Neural progenitor cell (in vitro differentiated cells): ENCODE results near the gene SPIRE1. TPM values are rescaled to one million over a fixed set of nuclear protein-coding genes. Genes with fewer than 3 reads are reported as not detected.

Experiments
- DNase-seq: peaks from one replicate; pipeline ENCODE4 v3.0.0-alpha.2; 2016; ENCODE audit warnings: low spot score
- H2AFZ ChIP-seq: fragments of 200-600 bp; sonication (generic); replicated peaks from 2 replicates; pipeline ENCODE4 v1.6.1; 2016; ENCODE audit warnings: antibody characterized with exemption
- H3F3A ChIP-seq: fragments of 200-600 bp; sonication (generic); 2 replicates; pipeline ENCODE4 v1.6.1; 2016; ENCODE audit warnings: antibody characterized with exemption, low read depth
- H3K27ac ChIP-seq: fragments of 200-600 bp; sonication (generic); 2 replicates; pipeline ENCODE4 v1.5.1; 2016; ENCODE audit warnings: mild to moderate bottlenecking
- H3K27me3 ChIP-seq: fragments of 200-600 bp; sonication (generic); 2 replicates; pipeline ENCODE4 v1.6.1; 2016; ENCODE audit warnings: mild to moderate bottlenecking, moderate library complexity
- H3K36me3 ChIP-seq: fragments of 200-600 bp; sonication (generic); 2 replicates; pipeline ENCODE4 v1.5.1; 2016
- H3K4me1 ChIP-seq: fragments of 200-600 bp; sonication (generic); 2 replicates; pipeline ENCODE4 v1.6.1; 2016; ENCODE audit warnings: mixed run types
- H3K4me2 ChIP-seq: fragments of 200-600 bp; sonication (generic); 2 replicates; pipeline ENCODE4 v1.6.1; 2016
- H3K4me3 ChIP-seq: fragments of 200-600 bp; sonication (generic); 2 replicates; pipeline ENCODE4 v1.5.1; 2016
- H3K79me2 ChIP-seq: fragments of 200-600 bp; sonication (generic); 2 replicates; pipeline ENCODE4 v1.6.1; 2016; ENCODE audit warnings: low read depth
- H3K9ac ChIP-seq: fragments of 200-600 bp; sonication (generic); 2 replicates; pipeline ENCODE4 v1.6.1; 2016
- H3K9me3 ChIP-seq: fragments of 200-600 bp; sonication (generic); 2 replicates; pipeline ENCODE4 v1.5.1; 2016; ENCODE audit warnings: low read depth
- H4K20me1 ChIP-seq: fragments of 200-600 bp; sonication (generic); 2 replicates; pipeline ENCODE4 v1.6.1; 2016; ENCODE audit warnings: low read depth
- H3K27ac Mint-ChIP-seq: 3 replicates; pipeline ENCODE4 v1.8.0; 2021; ENCODE audit warnings: mixed read lengths
- H3K27me3 Mint-ChIP-seq: 2 replicates; pipeline ENCODE4 v1.8.0; 2022; ENCODE audit warnings: low read depth, mild to moderate bottlenecking, inconsistent platforms, moderate library complexity, mixed read lengths; ENCODE audit not compliant: insufficient read depth
- H3K36me3 Mint-ChIP-seq: 3 replicates; pipeline ENCODE4 v1.8.0; 2021; ENCODE audit warnings: mixed read lengths
- H3K4me1 Mint-ChIP-seq: 3 replicates; pipeline ENCODE4 v1.8.0; 2021; ENCODE audit warnings: mixed read lengths
- H3K4me3 Mint-ChIP-seq: 3 replicates; pipeline ENCODE4 v1.8.0; 2021; ENCODE audit warnings: mild to moderate bottlenecking, moderate library complexity, mixed read lengths
- H3K9me3 Mint-ChIP-seq: 3 replicates; pipeline ENCODE4 v1.8.0; 2020; ENCODE audit warnings: mixed read lengths
- EZH2 ChIP-seq: fragments of 200-600 bp; sonication (generic); IDR thresholded peaks from 2 replicates; pipeline ENCODE4 v1.6.1; 2017; ENCODE audit warnings: antibody characterized with exemption, mild to moderate bottlenecking, moderate library complexity
- EZH2phosphoT487 ChIP-seq: fragments of 200-600 bp; sonication (generic); IDR thresholded peaks from 2 replicates; pipeline ENCODE4 v1.6.1; 2017; ENCODE audit warnings: antibody characterized with exemption
- total RNA-seq: library from RNA; depleted of rRNA; stranded (reverse); fragments of >200 nt; gene quantifications from 2 replicates; pipeline ENCODE4 v1.2.3, GENCODE V29; 2015; ENCODE audit warnings: low replicate concordance
- TF ChIP-seq, protein P1 (sequence below): fragments of 200-600 bp; sonication (generic); IDR thresholded peaks from 2 replicates; pipeline ENCODE4 v1.5.1; 2017; ENCODE audit warnings: antibody characterized with exemption, mild to moderate bottlenecking

Gene SPIRE1
- total RNA-seq, 1 donor from 2014 or later = 18.4 TPM

DNA sequence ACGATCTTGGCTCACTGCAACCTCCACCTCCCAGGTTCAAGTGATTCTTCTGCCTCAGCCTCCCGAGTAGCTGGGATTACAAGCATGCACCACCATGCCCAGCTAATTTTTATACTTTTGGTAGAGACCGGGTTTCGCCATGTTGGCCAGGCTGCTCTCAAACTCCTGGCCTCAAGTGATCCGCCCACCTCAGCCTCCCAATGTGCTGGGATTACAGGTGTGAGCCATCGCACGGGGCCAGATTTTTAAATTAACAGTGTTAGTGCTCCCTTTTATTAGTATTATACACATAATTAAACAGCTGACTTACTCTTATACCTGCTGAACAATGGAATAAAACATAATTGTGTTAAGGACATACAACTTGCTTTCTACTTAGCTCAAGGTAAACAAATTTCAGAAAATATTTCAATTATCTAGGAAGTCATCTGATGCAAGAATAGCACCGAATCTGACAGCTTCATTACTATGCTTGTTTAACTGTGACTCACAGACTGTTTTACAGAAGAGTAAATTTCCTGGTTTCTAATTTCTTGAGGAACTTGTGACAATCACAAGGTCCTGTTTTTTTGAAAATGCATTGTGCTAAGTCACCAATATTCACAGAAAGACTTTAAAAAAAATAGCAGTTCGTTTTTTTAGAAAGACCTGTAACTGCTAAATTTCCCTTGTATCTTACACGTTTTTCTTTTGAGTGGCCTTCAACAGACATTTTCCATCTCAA, 51.2 kb downstream of the SPIRE1 start:
- Histone ChIP-seq H3K27me3 (no peaks in the 10 kb centered on the region), H3K4me3 (no peak overlapping the region), H2AFZ (no peak overlapping the region), H3K27ac (no peak overlapping the region), H3K9me3 (no peaks in the 10 kb centered on the region), H3K4me2 (no peak overlapping the region), H3K4me1 (no peaks in the 10 kb centered on the region), H3K79me2 (no peaks in the 10 kb centered on the region), H3K36me3 (no peaks in the 10 kb centered on the region), H4K20me1 (no peaks in the 10 kb centered on the region), H3F3A (no peaks in the 10 kb centered on the region), H3K9ac (no peak overlapping the region)
- H3K9me3 Mint-ChIP-seq = no peaks in the 10 kb centered on the region
- no peak for DNase-seq
- no peak overlapping the region for H3K27ac Mint-ChIP-seq
- no peak for TF ChIP-seq EZH2phosphoT487
- TF ChIP-seq, protein P1, sequence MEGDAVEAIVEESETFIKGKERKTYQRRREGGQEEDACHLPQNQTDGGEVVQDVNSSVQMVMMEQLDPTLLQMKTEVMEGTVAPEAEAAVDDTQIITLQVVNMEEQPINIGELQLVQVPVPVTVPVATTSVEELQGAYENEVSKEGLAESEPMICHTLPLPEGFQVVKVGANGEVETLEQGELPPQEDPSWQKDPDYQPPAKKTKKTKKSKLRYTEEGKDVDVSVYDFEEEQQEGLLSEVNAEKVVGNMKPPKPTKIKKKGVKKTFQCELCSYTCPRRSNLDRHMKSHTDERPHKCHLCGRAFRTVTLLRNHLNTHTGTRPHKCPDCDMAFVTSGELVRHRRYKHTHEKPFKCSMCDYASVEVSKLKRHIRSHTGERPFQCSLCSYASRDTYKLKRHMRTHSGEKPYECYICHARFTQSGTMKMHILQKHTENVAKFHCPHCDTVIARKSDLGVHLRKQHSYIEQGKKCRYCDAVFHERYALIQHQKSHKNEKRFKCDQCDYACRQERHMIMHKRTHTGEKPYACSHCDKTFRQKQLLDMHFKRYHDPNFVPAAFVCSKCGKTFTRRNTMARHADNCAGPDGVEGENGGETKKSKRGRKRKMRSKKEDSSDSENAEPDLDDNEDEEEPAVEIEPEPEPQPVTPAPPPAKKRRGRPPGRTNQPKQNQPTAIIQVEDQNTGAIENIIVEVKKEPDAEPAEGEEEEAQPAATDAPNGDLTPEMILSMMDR = no peak
- no peak for TF ChIP-seq EZH2
- H3K27me3 Mint-ChIP-seq = no peaks in the 10 kb centered on the region
- H3K4me3 Mint-ChIP-seq = no peak overlapping the region
- H3K4me1 Mint-ChIP-seq = peaks cover 12% of the 10 kb centered on the region
- H3K36me3 Mint-ChIP-seq = peaks cover 2% of the 10 kb centered on the region

DNA sequence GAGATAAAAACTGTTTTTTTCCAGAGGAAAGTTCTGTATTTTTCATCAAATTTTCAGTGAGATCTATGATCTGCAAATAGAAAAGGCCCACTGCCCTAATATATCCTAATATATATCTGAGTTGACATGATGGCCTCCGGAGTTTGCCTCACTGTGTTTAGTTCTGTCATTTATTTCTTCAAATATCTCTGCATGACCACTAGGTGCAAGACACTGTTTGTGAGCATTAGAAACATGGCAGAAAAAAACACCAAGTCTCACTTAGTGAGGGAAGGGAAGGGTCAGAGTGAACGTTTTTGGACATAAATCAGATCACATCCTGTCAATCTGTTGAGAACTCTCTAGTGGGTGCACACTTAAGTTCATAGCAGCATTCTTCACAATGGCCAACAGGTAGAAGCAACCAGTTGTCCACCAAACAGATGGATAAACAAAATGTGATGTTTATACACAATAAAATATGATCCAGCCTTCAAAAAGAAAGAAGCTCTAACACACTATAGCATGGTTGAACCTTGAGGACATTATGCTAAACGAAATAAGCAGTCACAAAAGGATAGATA, 53.4 kb downstream of the SPIRE1 start:
- Mint-ChIP-seq H3K27me3 (no peaks in the 10 kb centered on the region), H3K9me3 (no peaks in the 10 kb centered on the region), H3K4me1 (peaks cover under 1% of the 10 kb centered on the region), H3K36me3 (peaks cover 2% of the 10 kb centered on the region), H3K4me3 (no peak overlapping the region), H3K27ac (no peak overlapping the region)
- Histone ChIP-seq H3K36me3 (no peaks in the 10 kb centered on the region), H3K4me3 (no peak overlapping the region), H3F3A (no peaks in the 10 kb centered on the region), H3K4me1 (no peaks in the 10 kb centered on the region), H2AFZ (no peak overlapping the region), H4K20me1 (no peaks in the 10 kb centered on the region), H3K9me3 (no peaks in the 10 kb centered on the region), H3K27ac (no peak overlapping the region), H3K79me2 (no peaks in the 10 kb centered on the region), H3K4me2 (no peak overlapping the region), H3K27me3 (no peaks in the 10 kb centered on the region), H3K9ac (no peak overlapping the region)
- DNase-seq = no peak
- TF ChIP-seq EZH2 (no peak), EZH2phosphoT487 (no peak)
- TF ChIP-seq, protein P1 = no peak

DNA sequence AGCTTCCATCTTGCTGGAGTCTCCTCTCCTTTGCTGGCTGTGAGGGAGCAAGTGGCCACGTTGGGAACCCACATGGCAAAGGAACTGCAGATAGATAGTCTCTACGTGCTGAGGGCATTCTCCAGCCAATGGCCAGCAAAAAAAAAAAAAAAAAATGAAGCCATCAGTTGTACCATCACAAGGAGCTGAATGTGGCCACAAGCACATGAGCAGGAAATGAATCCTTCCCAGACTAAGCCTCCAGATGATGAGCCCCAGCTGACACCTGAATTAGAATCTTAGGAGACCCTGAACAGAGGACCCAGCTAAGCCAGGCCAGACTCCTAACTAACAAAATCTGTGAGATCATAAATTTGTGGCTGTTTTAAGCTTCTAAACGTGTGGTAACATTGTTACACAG, 57.9 kb downstream of the SPIRE1 start:
- H3K27ac ChIP-seq = no peak overlapping the region
- no peaks in the 10 kb centered on the region for H3K79me2 ChIP-seq
- no peak overlapping the region for H2AFZ ChIP-seq
- peaks cover 14% of the 10 kb centered on the region for H3K4me1 Mint-ChIP-seq
- TF ChIP-seq EZH2 (no peak), EZH2phosphoT487 (no peak)
- TF ChIP-seq, protein P1 = no peak
- H3K4me1 ChIP-seq = no peaks in the 10 kb centered on the region
- no peaks in the 10 kb centered on the region for H3K27me3 Mint-ChIP-seq
- H3K4me3 Mint-ChIP-seq = no peak overlapping the region
- no peaks in the 10 kb centered on the region for H3K36me3 ChIP-seq
- H3K9me3 ChIP-seq = no peaks in the 10 kb centered on the region
- peaks cover 2% of the 10 kb centered on the region for H3K36me3 Mint-ChIP-seq
- no peaks in the 10 kb centered on the region for H3K9me3 Mint-ChIP-seq
- H3K4me2 ChIP-seq = no peak overlapping the region
- no peak overlapping the region for H3K9ac ChIP-seq
- no peaks in the 10 kb centered on the region for H3F3A ChIP-seq
- DNase-seq = no peak
- H3K27ac Mint-ChIP-seq = no peak overlapping the region
- no peaks in the 10 kb centered on the region for H4K20me1 ChIP-seq
- no peaks in the 10 kb centered on the region for H3K27me3 ChIP-seq
- H3K4me3 ChIP-seq = no peak overlapping the region
